ENCODE results near the gene PRRG1. TPM values are rescaled to one million over a fixed set of nuclear protein-coding genes. Genes with fewer than 3 reads are reported as not detected.

PRRG1 gene
- total RNA-seq, 4 donors from 2014 or later: 16.3 to 29.0 (median 20.7) TPM

- no peak for TF ChIP-seq CTCF (IDR thresholded peaks at IDR 0.05; ENCODE audit: low read depth)
Measured at GRCh38 chrX:37357436-37357835, 8.3 kb downstream of the PRRG1 start.

- TF ChIP-seq CTCF (IDR thresholded peaks at IDR 0.05; ENCODE audit: low read depth): no peak
Measured at GRCh38 chrX:37361596-37361995, 12.4 kb downstream of the PRRG1 start.

GRCh38 chrX:37364666-37365065 lies 15.5 kb downstream of the PRRG1 start:
- TF ChIP-seq CTCF (IDR thresholded peaks at IDR 0.05; ENCODE audit: low read depth): no peak

DNA sequence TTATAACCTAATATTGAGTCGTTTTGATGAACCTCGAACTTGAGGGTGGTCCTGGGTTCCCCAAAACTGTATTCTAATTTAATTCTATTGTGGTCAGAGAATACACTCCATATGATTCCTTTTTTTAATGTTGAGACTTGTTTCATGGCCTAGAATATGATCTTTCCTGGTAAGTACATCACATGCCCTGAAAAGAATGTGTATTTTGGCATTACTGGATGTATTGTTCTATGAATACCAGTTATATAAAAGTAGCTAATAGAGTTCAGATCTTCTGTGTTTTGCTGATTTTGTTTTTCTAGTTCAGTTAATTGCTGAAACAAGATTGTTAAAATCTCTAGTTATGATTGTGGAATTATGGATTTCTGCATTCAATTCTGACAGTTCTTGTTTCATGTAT lies 18.8 kb downstream of the PRRG1 start:
- TF ChIP-seq CTCF (IDR thresholded peaks at IDR 0.05; ENCODE audit: low read depth): no peak

DNA sequence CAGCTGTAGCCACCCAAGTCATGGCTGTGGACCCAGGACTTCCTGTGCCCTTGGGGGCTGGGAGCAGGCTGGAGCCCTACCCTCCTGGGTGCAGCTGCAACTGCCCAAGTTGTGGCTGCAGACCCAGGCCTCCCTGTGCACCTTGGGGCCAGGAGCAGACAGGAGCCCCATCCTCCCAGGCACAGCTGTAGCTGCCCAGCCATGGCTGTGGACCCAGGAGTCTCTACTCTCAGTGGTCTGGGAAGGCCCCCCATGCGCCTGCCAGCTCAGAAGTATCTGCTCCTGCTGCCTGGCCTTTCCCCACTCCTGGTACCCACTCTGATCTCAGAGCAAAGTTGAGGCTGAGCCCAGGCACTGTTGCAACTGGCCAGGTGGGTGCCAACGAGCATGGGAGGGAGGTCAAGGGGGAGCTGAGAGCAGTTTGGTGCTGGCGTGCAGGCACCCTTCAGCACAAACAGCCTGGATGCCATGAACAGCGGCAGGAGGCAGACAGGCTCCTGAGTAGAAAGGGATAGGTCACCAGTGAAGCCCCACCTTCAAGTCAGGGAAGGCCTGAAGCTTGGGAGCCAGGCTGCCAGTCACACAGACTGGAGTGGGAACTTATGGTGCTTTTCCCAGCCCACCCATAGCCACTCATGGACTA lies 21.5 kb downstream of the PRRG1 start:
- no peak for TF ChIP-seq CTCF (IDR thresholded peaks at IDR 0.05; ENCODE audit: low read depth)

- no peak for TF ChIP-seq CTCF (IDR thresholded peaks at IDR 0.05; ENCODE audit: low read depth)
Measured at GRCh38 chrX:37371578-37371991, 22.4 kb downstream of the PRRG1 start.

DNA sequence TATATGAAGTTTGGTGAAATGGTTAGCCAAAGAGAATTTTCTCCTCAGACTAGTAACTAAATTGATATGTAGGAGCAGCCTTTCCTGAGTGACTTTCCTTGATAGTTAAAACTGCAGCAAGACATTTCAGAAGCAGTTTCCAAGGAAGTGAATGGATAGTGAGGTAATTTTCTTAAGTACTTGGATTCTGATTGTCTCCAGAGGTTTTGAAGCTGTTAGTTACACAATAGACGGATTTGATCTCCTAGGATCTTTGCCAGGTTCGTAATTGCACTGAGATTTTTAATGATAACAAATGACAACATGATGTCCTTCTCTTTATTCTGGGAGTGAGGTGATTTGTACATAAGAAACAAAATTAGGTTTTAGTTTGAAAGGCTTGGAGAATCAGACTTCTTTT lies 29.2 kb downstream of the PRRG1 start:
- TF ChIP-seq CTCF (IDR thresholded peaks at IDR 0.05; ENCODE audit: low read depth): no peak
